Dorsolateral prefrontal cortex (tissue), 118 donors: ENCODE data around the gene JUNB. TPM values are rescaled to one million over a fixed set of nuclear protein-coding genes. Genes with fewer than 3 reads are reported as not detected.

ENCODE experiments used
- microRNA-seq, 43 experiments: library from miRNA; unstranded; fragments of <30 nt; microRNA quantifications; one replicate each; pipeline ENCODE4 v1.2.0, GENCODE V29; 2022
- total RNA-seq, 120 experiments: library from RNA; stranded (reverse); gene quantifications; one replicate each; pipeline versions ENCODE4 v1.2.3 to v1.2.4, GENCODE V29; 2022

JUNB gene
- total RNA-seq, 120 experiments from 2014 or later = 14.0 to 268 (median 48.2) TPM

Small RNA genes within 50 kb of the gene (microRNA-seq; reads per million reads assigned to microRNA genes)
- 0 to 0.40 (median 0) reads per million in 43 experiments for gene MIR5684

Other genes starting within 250 kb of the JUNB start
- 10 to 100 TPM; 10.2 to 25.8 (median 14.0) TPM for gene ZNF564, start 240.0 kb upstream of the JUNB start, total RNA-seq
- 10 to 100 TPM; 11.0 to 31.0 (median 19.9) TPM for gene ZNF490, start 180.7 kb upstream of the JUNB start, total RNA-seq
- gene ZNF791, start 180.6 kb upstream of the JUNB start, total RNA-seq = 10 to 100 TPM; 21.1 to 51.1 (median 33.9) TPM
- gene MAN2B1, start 124.7 kb upstream of the JUNB start, total RNA-seq = 10 to 100 TPM; 16.5 to 62.2 (median 32.8) TPM
- gene WDR83, start 124.7 kb upstream of the JUNB start, total RNA-seq = 10 to 100 TPM; 11.8 to 30.1 (median 19.5) TPM
- gene DHPS, start 109.6 kb upstream of the JUNB start, total RNA-seq = 100 to 1,000 TPM in 78 of 120 experiments, 10 to 100 TPM in 42; 79.8 to 142 (median 103) TPM
- gene GNG14, start 103.5 kb upstream of the JUNB start, total RNA-seq = not detected
- 10 to 100 TPM in 16 of 120 experiments, 1 to 10 TPM in 104; 4.4 to 13.3 (median 8.2) TPM for gene FBXW9, start 94.9 kb upstream of the JUNB start, total RNA-seq
- gene TNPO2, start 67.6 kb upstream of the JUNB start, total RNA-seq = 100 to 1,000 TPM; 125 to 233 (median 181) TPM
- gene TRIR, start 56.8 kb upstream of the JUNB start, total RNA-seq = 100 to 1,000 TPM in 68 of 120 experiments, 10 to 100 TPM in 52; 70.9 to 152 (median 104) TPM
- gene GET3, start 54.0 kb upstream of the JUNB start, total RNA-seq = 10 to 100 TPM; 44.1 to 94.0 (median 65.5) TPM
- gene BEST2, start 39.7 kb upstream of the JUNB start, total RNA-seq = under 1 TPM in 9 of 120 experiments, not detected in 111; 0.24 to 0.53 (median 0.29) TPM
- 10 to 100 TPM; 23.0 to 79.0 (median 41.2) TPM for gene HOOK2, start 15.9 kb upstream of the JUNB start, total RNA-seq
- 100 to 1,000 TPM; 234 to 491 (median 396) TPM for gene PRDX2, start 10.3 kb downstream of the JUNB start, total RNA-seq
- gene THSD8, start 10.6 kb downstream of the JUNB start, total RNA-seq = 1 to 10 TPM in 86 of 120 experiments, under 1 TPM in 8, not detected in 26; 0.63 to 7.4 (median 2.4) TPM
- 10 to 100 TPM in 10 of 120 experiments, 1 to 10 TPM in 110; 1.6 to 13.4 (median 6.0) TPM for gene RNASEH2A, start 15.1 kb downstream of the JUNB start, total RNA-seq
- 10 to 100 TPM in 91 of 120 experiments, 1 to 10 TPM in 29; 3.6 to 23.1 (median 12.0) TPM for gene RTBDN, start 43.1 kb downstream of the JUNB start, total RNA-seq
- 100 to 1,000 TPM in 108 of 120 experiments, 10 to 100 TPM in 12; 55.0 to 260 (median 142) TPM for gene MAST1, start 47.0 kb downstream of the JUNB start, total RNA-seq
- 10 to 100 TPM in 119 of 120 experiments, 1 to 10 TPM in 1; 9.5 to 33.1 (median 19.2) TPM for gene DNASE2, start 90.0 kb downstream of the JUNB start, total RNA-seq
- gene KLF1, start 95.7 kb downstream of the JUNB start, total RNA-seq = under 1 TPM in 24 of 120 experiments, not detected in 96; 0.24 to 0.88 (median 0.38) TPM
- 10 to 100 TPM; 23.6 to 60.7 (median 37.1) TPM for gene GCDH, start 99.7 kb downstream of the JUNB start, total RNA-seq
- gene SYCE2, start 127.8 kb downstream of the JUNB start, total RNA-seq = 1 to 10 TPM in 12 of 120 experiments, under 1 TPM in 19, not detected in 89; 0.32 to 2.1 (median 0.88) TPM
- 100 to 1,000 TPM in 8 of 120 experiments, 10 to 100 TPM in 112; 51.3 to 110 (median 81.3) TPM for gene FARSA, start 142.2 kb downstream of the JUNB start, total RNA-seq
- 100 to 1,000 TPM; 148 to 544 (median 264) TPM for gene CALR, start 147.1 kb downstream of the JUNB start, total RNA-seq
- gene RAD23A, start 154.4 kb downstream of the JUNB start, total RNA-seq = 100 to 1,000 TPM in 46 of 120 experiments, 10 to 100 TPM in 74; 61.4 to 130 (median 95.7) TPM
- 10 to 100 TPM; 11.9 to 33.8 (median 19.3) TPM for gene GADD45GIP1, start 165.7 kb downstream of the JUNB start, total RNA-seq
- 1 to 10 TPM in 1 of 120 experiments, under 1 TPM in 49, not detected in 70; 0.14 to 1.1 (median 0.35) TPM for gene DAND5, start 178.1 kb downstream of the JUNB start, total RNA-seq
- gene NFIX, start 204.0 kb downstream of the JUNB start, total RNA-seq = 100 to 1,000 TPM; 219 to 402 (median 309) TPM